GM19035 (cell line): ENCODE results near the gene NAA35.
"Not testable (repeated sequence)": the region's sequence is repeated elsewhere in the genome, so short reads cannot be mapped to it uniquely, and the experiment has no call there.

Experiments used
- ATAC-seq: cut with Tn5 transposase; IDR thresholded peaks from one replicate; pipeline ENCODE4 v1.9.1; 2021; ENCODE audit not compliant: unreplicated experiment

NAA35 gene

GRCh38 chr9:85943757-85944430 is 2.9 kb downstream of the NAA35 start:
- no peak for ATAC-seq

- no peak for ATAC-seq
Measured at GRCh38 chr9:85944672-85945071, 3.7 kb downstream of the NAA35 start.

DNA sequence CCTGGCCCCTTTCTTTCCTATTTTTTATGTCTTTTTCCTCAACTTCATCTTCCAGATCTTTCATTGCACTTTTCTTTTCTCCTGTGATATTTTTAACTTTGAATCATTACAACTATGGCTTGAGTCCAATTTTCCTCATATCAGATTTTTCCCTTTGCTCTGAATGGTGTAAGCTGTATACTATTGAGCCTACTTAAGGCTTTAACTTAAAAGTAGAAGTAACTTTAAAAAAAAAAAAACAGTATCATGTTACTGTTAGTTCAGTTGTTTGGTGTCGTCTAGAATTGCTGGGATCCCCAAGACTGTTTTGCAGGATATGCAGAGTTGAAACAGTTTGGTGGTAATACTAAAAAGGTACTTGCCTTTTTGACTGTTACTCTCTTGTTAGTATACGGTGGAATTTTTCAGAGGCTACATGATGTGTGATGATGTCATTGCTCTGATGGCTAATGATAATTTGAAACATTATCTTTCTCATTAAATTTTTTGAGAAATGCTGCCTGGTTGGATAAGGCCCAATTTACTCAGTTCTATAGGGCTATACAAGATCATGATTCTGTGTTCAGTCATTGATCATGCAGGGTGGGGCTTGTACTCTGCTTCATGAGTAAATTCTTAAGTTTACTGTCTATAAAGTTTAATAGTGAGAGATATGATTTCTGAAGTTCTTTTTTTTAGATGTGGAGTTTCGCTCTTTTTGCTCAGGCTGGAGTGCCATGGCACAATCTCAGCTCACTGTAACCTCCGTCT is 8.8 kb downstream of the NAA35 start:
- ATAC-seq, result no peak

DNA sequence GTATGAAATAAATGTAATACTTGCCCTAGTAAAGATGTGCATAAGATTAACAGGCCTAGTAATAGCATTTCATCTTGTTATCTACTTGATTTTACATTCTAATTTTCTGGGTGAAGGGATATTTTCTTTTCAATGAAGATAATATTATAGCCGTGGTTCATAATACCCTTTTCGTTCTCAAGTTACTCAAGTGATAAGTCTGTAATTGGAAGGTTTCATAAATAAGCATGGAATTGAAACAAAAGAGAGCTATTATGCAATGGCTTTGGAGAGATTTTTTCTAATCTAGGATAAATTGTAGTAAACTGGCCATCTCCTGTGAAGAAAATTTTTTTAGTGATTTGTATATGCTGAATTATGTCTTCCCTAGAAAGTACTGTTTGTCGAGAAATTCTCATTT is 19.0 kb downstream of the NAA35 start:
- no peak for ATAC-seq

GRCh38 chr9:85960688-85961093 is 19.7 kb downstream of the NAA35 start:
- no peak for ATAC-seq

DNA sequence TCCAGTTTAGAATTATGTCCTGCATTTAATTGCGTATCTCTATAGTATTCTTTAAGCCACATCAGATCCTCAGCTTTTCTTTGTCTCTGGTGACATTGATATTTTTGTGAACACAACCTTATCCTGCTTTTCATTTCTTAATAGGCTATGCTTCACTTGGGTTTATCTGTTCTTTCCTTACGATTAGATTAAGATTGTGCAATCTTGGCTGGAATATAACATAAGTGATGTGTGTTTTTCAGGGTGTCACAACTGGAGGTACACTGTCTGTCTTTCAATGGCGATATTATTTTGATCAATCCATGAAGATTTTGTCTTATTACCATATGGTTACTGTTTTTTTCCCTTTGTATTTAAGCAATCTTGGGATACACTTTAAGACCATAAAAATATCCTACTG is 23.6 kb downstream of the NAA35 start:
- ATAC-seq, result no peak

DNA sequence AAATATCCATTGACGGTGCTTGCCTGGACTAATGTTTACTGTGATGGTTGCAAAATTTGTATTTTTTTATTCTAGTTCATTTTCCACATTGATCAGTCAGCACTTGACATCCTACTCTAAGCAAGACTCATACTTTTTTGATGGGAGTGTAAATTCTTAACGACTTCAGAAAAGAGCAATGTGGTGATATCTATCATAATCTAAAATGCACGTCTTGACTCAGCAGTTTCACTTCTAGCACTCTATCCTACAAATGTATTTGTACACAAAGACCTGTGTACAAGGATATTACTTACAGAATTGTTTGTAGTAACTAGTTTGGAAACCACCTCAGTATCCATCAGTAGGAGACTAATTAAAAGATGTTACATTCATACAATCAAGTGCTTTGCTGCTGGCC is 24.0 kb downstream of the NAA35 start:
- no peak for ATAC-seq

DNA sequence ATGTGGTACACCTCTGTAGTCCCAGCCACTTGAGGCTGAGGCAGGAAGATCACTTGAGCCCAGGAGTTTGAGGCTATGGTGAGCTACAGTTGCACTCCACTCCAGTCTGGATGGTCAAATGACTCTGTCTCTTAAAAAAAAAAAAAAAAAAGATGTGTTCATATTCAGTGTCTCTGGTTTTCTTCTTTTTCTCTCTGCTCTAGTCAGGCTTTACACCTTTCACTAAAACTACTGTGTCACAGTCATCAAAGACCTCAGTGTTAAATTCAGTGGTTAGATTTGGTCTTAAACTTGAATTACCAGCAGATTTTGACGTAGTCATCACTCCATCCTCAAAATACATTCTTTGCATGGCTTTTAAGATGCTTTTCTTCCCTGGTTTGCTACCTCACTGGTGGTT is 28.8 kb downstream of the NAA35 start:
- ATAC-seq, result no peak

DNA sequence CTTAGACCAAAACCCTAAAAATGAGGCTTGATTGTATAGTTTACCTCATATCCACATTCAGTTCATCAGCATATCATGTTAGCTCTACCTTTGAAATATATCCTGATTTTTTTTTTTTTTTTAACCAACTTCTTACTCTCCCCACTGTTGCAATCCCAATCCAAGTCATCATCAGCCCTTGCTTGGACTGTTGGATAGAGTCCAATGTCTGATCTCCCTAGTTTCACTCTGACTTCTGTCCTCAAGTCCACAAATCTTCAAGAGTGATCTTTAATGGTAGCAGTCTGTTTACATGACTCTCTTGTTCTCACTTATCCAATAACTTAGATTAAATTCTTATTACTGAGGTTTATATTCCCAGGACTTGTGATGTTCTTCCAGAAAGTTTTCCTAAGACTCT is 30.8 kb downstream of the NAA35 start:
- ATAC-seq, result no peak

DNA sequence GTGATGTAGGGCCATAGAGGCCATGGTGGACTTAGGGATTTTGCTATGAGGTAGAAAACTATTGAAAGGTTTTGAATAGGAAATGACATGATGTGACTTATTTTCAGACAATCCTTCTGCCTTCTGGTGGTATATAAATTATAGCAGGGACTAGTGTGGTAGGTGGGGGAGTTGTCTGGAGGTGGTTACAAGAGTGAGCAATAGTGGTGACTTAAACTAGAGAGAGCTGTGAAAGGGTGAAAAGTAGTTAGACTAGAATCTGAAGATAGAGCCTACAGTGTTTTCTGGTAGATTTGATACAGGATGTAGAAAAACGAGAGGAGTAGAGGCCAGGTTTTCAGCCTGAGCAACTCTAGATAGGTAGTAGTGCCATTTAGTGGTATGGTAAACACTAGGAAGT is 32.3 kb downstream of the NAA35 start:
- ATAC-seq, result no peak

- not testable (repeated sequence) for ATAC-seq
Measured at GRCh38 chr9:85974055-85974547, 33.2 kb downstream of the NAA35 start.

DNA sequence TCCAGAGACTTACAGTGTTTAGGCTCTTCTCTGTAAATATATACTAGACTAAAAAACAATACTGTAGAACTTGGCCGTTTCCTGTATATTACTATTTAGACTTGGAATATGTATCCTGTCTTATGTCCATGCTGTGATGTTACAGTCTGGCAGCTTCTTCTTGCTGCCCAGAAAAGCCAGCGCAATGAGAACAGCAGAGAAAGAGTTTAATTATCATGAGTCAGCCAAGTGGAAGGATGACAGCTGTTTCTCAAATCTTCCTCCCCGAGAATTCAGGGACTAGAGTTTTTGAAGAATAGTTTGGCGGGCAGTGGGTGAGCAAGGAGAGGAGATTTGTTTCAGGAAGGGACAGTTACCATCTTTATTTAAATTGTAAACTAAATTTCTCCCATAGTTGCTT is 37.5 kb downstream of the NAA35 start:
- ATAC-seq, result no peak

DNA sequence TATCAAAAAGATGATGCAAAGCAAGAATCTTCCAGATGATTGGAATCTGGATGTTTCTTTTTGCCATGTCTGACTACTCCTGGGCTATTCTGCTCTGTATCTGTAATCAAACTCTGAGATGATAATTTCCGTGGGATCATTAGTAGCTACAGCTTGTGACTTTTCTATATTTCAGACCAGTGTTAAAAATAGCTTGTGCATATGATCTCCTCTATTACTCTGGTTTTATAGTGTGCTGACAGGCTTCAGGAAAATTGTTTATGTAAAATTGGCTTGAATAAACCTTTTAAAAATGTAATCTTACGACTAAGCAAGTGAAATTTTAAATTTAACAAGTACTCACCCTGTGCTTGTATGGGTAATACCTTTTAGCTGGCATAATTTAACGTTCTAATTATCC is 40.4 kb downstream of the NAA35 start:
- ATAC-seq, result no peak

DNA sequence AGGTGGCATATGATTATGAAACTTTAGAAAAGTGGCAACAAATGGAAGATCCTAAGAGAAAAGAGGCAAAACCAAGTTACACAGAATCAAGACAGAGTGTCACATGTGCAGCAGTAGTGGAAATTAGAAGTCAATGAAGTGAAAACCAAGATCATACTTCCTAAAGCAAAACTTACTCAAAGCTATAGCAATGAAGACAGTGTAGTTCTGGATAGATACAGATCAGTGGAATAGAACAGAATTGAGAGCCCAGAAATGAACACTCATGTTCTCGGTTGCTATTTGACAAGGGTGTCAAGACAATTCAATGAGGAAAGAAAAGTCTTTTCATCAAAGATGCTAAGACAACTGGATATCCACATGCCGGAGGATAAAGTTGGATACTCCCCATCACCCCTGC is 43.5 kb downstream of the NAA35 start:
- no peak for ATAC-seq

DNA sequence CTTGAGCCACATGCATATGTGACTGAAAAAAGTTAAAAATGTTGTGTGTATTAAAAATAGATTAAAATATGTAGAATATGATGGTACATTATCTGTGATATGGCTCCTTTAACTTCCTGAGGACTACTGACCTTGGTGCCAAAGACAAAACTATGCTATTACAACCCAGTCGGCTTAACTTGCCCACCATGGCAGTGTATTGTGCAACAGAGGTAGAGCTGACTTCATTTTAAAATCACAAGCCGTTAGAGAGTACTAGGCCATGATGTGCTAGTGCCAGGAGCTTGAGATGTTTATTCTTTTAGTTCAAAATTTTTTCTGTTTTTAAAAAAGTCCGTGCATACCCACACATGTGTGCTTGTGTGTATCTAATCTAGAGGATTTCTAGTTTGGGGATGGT is 46.3 kb downstream of the NAA35 start:
- no peak for ATAC-seq

- ATAC-seq, result no peak
Measured at GRCh38 chr9:85994191-85994590, 53.2 kb downstream of the NAA35 start.

- no peak for ATAC-seq
Measured at GRCh38 chr9:85995097-85995496, 54.2 kb downstream of the NAA35 start.

GRCh38 chr9:85995599-85995998 is 54.7 kb downstream of the NAA35 start:
- ATAC-seq, result no peak

GRCh38 chr9:86005253-86005775 is 64.4 kb downstream of the NAA35 start:
- no peak for ATAC-seq

DNA sequence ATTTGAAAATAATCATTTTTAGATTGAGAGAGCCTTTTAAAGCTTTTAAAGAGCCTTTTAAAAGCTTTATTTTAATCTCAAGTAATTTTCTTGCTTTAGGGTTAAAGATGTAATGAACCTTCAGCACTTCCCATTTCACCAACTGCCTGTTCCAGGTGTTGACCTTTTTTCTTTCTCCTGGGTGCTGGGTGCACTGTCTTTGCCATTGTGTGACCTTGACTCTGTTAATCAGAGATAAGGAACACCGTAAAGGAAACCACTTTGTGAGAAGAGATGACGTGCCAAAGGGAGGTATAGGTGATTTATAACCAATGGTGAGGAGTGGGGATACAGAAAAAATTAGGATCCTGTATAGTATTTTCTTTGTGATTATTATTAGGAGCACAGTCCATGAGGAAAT is 68.2 kb downstream of the NAA35 start:
- no peak for ATAC-seq

- no peak for ATAC-seq
Measured at GRCh38 chr9:86020731-86021130, 79.8 kb downstream of the NAA35 start.

- no peak for ATAC-seq
Measured at GRCh38 chr9:86021166-86021565, 80.2 kb downstream of the NAA35 start.
